Suprapubic skin (tissue), 4 donors: ENCODE measurements around the gene SLC25A19. TPM values are rescaled to one million over a fixed set of nuclear protein-coding genes. Genes with fewer than 3 reads are reported as not detected.

Source experiments
- DNase-seq, 2 donors: peaks; one replicate each; pipeline ENCODE4 v3.0.0-alpha.2; 2019; ENCODE audit warnings: low spot score in 2 of 2
- H3K27ac ChIP-seq: fragments of 200-600 bp; sonication (generic); one replicate; pipeline ENCODE4 v1.5.1; 2019
- H3K27me3 ChIP-seq: fragments of 200-600 bp; sonication (generic); one replicate; pipeline ENCODE4 v1.5.1; 2019
- H3K36me3 ChIP-seq: fragments of 200-600 bp; sonication (generic); one replicate; pipeline ENCODE4 v1.5.1; 2019
- H3K4me1 ChIP-seq: fragments of 200-600 bp; sonication (generic); one replicate; pipeline ENCODE4 v1.5.1; 2019
- H3K4me3 ChIP-seq: fragments of 200-600 bp; sonication (generic); one replicate; pipeline ENCODE4 v1.5.1; 2019; ENCODE audit warnings: mild to moderate bottlenecking
- H3K9me3 ChIP-seq: fragments of 200-600 bp; sonication (generic); one replicate; pipeline ENCODE4 v1.5.1; 2019
- CTCF ChIP-seq, 2 donors: fragments of 200-600 bp in 1 of 2; fragments of 450-650 bp in 1 of 2; sonication (generic) in 1 of 2; IDR thresholded peaks; one replicate each; pipeline ENCODE4 v1.5.1; 2016 to 2019; ENCODE audit warnings: antibody characterized with exemption in 2 of 2, mild to moderate bottlenecking in 1 of 2, moderate library complexity in 1 of 2
- EP300 ChIP-seq: sonication (generic); formaldehyde crosslinking; IDR thresholded peaks from one replicate; pipeline ENCODE4 v1.6.1; 2017; ENCODE audit warnings: antibody characterized with exemption
- POLR2A ChIP-seq, 2 donors: fragments of 450-650 bp; IDR thresholded peaks; one replicate each; pipeline ENCODE4 v1.6.1; 2017; ENCODE audit warnings: antibody characterized with exemption in 2 of 2, mild to moderate bottlenecking in 2 of 2, moderate library complexity in 2 of 2
- POLR2AphosphoS5 ChIP-seq, 3 donors: sonication (generic); formaldehyde crosslinking; IDR thresholded peaks; one replicate each; pipeline ENCODE4 v1.6.1; 2017; ENCODE audit warnings: antibody characterized with exemption in 3 of 3
- WGBS: methylation state at CpG from one replicate; pipeline ENCODE4 v1.1.5; 2018; 5-methylcytosine and 5-hydroxymethylcytosine counted together
- total RNA-seq, 4 donors: library from RNA; depleted of rRNA; stranded (reverse); fragments of >200 nt; gene quantifications; one replicate each; pipeline ENCODE4 v1.1.0, GENCODE V29; 2016

Gene SLC25A19
- total RNA-seq, 4 donors from 2014 or later = 6.1 to 14.4 (median 10.1) TPM

GRCh38 chr17:75231741-75232464 is 57.3 kb downstream of the SLC25A19 start:
- H3K27ac ChIP-seq = no peak overlapping the region
- no peak overlapping the region for H3K4me3 ChIP-seq
- TF ChIP-seq POLR2AphosphoS5 (IDR thresholded peaks at IDR 0.05) (no peak), POLR2A (IDR thresholded peaks at IDR 0.05) (no peak), EP300 (no peak), CTCF (IDR thresholded peaks at IDR 0.05) (no peak)
- H3K36me3 ChIP-seq = peaks cover 81% of the 10 kb centered on the region
- no peaks in the 10 kb centered on the region for H3K9me3 ChIP-seq
- 93% methylated on average over 17 of the region's 18 CpGs for WGBS
- DNase-seq = no peak
- H3K27me3 ChIP-seq = no peaks in the 10 kb centered on the region
- H3K4me1 ChIP-seq = no peaks in the 10 kb centered on the region

- no peak for DNase-seq
- Histone ChIP-seq H3K36me3 (peaks cover 82% of the 10 kb centered on the region), H3K4me3 (no peak overlapping the region), H3K27me3 (no peaks in the 10 kb centered on the region), H3K27ac (no peak overlapping the region), H3K9me3 (no peaks in the 10 kb centered on the region), H3K4me1 (no peaks in the 10 kb centered on the region)
- no peak for TF ChIP-seq POLR2A (IDR thresholded peaks at IDR 0.05)
- TF ChIP-seq EP300 = no peak
- TF ChIP-seq POLR2AphosphoS5 (IDR thresholded peaks at IDR 0.05) = no peak
- TF ChIP-seq CTCF (IDR thresholded peaks at IDR 0.05) = no peak
- 89% methylated on average over 8 of the region's 8 CpGs for WGBS
Measured at GRCh38 chr17:75231071-75231470, 58.2 kb downstream of the SLC25A19 start.

- Histone ChIP-seq H3K36me3 (peaks cover 81% of the 10 kb centered on the region), H3K9me3 (no peaks in the 10 kb centered on the region), H3K4me3 (no peak overlapping the region), H3K4me1 (no peaks in the 10 kb centered on the region), H3K27ac (peak overlapping the region; percentile 22), H3K27me3 (no peaks in the 10 kb centered on the region)
- no peak for TF ChIP-seq EP300
- TF ChIP-seq CTCF (IDR thresholded peaks at IDR 0.05) = no peak
- TF ChIP-seq POLR2AphosphoS5 (IDR thresholded peaks at IDR 0.05) = no peak
- TF ChIP-seq POLR2A (IDR thresholded peaks at IDR 0.05) = no peak
- no peak for DNase-seq
- WGBS = 83% methylated on average over 4 of the region's 4 CpGs
Measured at GRCh38 chr17:75228847-75229246, 60.4 kb downstream of the SLC25A19 start.

GRCh38 chr17:75228305-75228704 is 60.9 kb downstream of the SLC25A19 start:
- H3K4me3 ChIP-seq = no peak overlapping the region
- no peak for DNase-seq
- 61% methylated on average over 2 of the region's 2 CpGs for WGBS
- H3K27ac ChIP-seq = peak overlapping the region; percentile 22
- no peaks in the 10 kb centered on the region for H3K27me3 ChIP-seq
- H3K9me3 ChIP-seq = no peaks in the 10 kb centered on the region
- H3K4me1 ChIP-seq = no peaks in the 10 kb centered on the region
- TF ChIP-seq EP300 = no peak
- no peak for TF ChIP-seq POLR2AphosphoS5 (IDR thresholded peaks at IDR 0.05)
- no peak for TF ChIP-seq CTCF (IDR thresholded peaks at IDR 0.05)
- TF ChIP-seq POLR2A (IDR thresholded peaks at IDR 0.05) = no peak
- H3K36me3 ChIP-seq = peaks cover 79% of the 10 kb centered on the region

- no peak for DNase-seq
- Histone ChIP-seq H3K4me1 (no peaks in the 10 kb centered on the region), H3K9me3 (no peaks in the 10 kb centered on the region), H3K27me3 (no peaks in the 10 kb centered on the region), H3K36me3 (peaks cover 79% of the 10 kb centered on the region), H3K4me3 (no peak overlapping the region), H3K27ac (no peak overlapping the region)
- WGBS = 83% methylated on average over 5 of the region's 5 CpGs
- TF ChIP-seq POLR2A (IDR thresholded peaks at IDR 0.05) (no peak), POLR2AphosphoS5 (IDR thresholded peaks at IDR 0.05) (no peak)
Measured at GRCh38 chr17:75227729-75228128, 61.5 kb downstream of the SLC25A19 start.
